HTERT RPE-1 (cell line): ENCODE data around the gene HES7.

Experiments used
- in situ Hi-C: fragments of 300-500 bp; cut with MboI; formaldehyde crosslinking; loops from 4 replicates; pipeline ENCODE4 v1.14.3; 2020; ENCODE audit warnings: low sequenced_read_pairs

HES7 gene

DNA sequence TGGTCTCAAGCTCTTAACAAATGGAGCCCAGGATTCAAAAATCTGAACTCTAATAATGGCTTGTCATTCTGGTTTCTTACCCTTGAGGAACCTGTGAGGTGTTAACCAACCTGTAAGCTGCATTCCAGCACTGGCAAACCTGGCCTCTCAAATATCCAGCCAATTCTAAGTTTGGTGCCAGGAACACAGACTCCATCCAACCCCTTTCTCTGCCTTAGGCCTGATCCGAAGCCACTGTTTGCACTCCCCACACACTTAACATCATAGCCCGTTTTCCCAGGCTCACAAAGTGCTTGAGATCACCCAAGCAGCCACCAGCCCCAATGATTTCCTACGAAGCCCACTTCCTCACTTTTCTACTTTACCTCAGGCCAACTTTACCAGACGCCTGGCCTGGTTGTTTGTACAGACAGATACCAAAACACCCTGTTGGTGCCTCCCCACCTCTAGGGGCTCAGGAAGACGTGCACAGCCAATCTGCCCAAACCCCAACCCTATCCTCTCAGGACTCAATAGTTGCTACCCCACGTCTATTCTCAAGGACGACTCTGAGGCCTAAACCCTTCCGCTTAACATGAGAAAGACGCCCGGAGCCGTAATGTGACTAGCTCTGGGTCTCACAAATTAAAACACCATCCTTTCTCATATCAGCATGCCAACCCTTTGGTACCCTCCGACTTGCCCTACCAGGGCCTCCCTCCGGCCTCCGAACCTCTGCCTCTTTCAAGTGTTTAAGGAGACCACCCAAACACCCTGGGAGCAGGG is 31.5 kb upstream of the HES7 start:
- in situ Hi-C loops: no loop called here

DNA sequence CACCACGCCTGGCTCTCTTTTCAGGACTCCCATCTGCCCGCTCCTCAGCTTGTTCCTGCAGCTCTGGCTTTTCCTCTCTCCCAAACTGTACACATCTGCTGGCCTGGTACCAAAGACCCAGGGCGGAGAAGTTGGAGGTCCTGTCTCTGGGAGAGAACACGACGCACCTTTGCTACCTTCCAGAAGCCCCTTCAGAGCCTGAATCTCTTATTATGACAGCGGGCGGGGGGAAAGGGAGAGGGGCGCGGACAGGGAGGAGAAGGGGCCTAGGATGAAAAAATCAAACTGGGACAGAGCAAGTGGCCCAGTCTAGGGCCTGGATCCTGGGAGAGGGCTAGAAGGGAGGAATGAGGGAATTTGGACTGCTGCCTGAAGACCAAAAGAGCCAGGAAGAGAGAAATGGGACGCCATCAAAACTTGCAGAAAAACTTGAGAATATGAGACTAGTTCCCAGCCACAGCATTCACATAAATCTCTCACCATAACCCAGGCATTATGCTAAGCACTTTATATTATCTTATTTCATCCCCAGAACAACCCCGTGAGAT is 30.8 kb upstream of the HES7 start:
- in situ Hi-C loops: no loop called here

DNA sequence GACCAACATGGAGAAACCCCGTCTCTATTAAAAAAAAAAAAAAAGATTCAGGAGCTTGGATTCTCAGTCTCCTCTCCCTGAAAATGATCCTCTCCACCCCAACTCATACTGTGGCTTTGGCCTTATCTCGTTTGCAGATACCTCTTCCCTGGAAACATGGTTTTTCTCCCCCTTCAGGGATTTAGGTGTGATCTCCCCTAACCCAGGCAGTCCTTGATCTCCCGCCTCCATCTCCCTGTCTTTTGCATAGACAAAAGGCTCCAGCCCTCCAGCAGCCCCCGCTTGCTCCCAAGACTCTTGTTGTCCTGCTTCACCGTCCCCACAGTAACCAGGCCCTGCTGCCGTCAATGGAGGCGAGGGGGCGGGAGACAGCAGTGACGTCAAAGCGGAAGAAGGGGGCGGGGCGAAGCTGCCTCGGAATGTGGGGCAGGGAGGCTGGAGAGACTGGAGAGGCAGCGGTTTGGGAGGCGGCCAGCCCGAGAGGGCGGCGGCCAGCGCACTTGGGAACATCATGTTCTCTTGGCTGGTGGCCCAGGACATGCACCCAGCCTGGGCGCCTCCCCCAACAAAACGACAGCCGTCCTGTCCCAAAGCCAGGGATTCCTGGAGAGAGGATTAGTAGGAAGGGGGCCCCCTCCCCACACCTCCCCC is 30.2 kb upstream of the HES7 start:
- in situ Hi-C loops: no loop called here

DNA sequence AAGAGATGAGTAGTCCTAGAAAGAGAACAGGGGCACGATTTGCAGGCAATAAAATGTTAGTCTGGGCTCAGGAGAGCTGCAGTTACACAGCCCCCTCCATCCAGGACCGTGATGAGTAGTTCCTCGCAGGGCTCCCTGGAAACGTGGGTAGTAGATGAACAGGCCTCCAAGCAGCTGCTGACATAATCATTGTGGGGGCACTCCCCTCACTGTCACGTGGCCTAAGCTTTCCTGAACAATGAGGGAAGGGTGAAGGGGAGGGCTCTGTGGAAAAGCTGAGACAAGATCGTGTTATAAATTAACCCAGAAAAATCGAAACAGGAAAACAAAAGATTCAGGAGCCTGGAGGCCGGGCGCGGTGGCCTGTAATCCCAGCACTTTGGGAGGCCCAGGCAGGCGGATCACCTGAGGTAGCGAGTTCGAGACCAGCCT is 29.6 kb upstream of the HES7 start:
- in situ Hi-C loops: no loop called here

DNA sequence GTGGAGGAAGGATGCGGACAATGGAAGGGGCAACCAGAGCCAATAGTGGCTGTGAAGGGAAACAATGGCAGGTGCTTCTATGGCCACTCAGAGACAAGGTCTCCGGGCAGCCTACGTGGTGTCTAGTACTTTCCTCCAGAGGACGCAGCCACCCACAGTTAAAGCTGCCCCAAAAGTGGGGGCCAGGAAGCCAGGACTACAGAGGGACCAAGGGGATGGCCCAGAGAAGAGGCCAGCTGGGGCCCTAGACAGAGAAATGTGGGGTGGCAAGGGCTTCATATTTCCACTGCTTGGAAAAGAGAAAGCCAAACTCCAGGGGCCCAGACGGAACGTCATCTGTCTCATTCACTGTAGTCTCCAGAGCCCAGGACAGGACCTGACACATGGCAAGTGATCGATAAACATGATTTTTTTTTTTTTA is 29.1 kb upstream of the HES7 start:
- in situ Hi-C loops: no loop called here

DNA sequence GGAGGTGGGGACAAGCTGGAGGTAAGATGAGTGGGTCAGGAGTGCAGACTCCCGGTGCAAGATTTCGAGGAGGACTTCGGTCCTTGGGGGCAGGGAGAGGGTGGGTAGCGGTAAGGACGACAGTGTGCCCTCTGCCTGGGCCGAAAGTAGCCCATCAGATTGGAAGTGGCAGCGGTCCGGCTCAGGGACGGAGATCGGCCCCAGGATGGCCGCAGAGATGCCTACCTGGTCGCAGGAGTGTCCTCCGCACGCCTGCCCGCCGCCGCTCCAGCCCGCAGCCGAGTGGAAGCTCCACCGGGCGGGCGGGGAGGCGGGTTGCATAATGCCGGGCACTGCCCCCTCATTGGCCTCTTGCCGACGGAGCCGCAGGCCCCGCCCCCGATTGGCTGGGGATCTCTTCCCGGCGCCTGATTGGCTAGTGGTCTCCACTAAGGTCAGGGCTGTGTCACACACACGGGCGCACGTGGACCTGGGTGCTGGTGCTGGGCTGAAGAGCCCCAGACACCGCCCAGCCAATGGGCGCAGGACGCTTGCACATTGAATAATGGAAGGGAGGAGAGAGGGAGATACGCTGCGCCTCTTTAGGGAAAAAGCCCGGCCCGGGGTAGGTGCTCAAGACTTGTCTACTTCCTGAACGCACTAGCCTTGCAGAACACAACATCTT is 28.3 kb upstream of the HES7 start, which contains the start of gene PER1:
PER1 (minus strand) TSS at position 293 of the 664 bp plus-strand sequence. CDS start 1,698 bp downstream, outside the sequence.
- in situ Hi-C loops: no loop called here

DNA sequence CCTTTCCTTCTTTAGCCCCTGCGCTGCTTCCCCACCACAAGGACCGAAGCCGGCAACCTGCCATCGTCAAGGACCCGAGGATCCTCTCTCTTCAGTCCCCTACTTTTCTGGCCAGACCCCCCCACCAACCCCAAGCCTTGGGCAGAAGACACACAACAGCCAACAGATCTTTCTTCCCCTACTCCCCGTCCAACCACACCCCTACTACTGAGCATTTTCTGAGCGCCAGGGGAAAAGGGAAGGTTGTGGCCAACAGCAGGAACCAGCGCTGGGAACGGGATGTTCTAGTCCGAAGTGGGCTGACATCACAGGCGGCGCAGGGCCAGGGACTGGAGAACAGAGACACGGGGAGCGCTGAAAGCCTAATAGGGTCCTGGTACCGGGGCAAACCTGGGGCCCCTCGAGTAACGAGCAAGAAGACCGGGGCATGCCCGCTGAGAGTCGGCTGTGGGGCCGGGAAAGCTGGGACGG is 27.8 kb upstream of the HES7 start:
- in situ Hi-C loops: no loop called here

DNA sequence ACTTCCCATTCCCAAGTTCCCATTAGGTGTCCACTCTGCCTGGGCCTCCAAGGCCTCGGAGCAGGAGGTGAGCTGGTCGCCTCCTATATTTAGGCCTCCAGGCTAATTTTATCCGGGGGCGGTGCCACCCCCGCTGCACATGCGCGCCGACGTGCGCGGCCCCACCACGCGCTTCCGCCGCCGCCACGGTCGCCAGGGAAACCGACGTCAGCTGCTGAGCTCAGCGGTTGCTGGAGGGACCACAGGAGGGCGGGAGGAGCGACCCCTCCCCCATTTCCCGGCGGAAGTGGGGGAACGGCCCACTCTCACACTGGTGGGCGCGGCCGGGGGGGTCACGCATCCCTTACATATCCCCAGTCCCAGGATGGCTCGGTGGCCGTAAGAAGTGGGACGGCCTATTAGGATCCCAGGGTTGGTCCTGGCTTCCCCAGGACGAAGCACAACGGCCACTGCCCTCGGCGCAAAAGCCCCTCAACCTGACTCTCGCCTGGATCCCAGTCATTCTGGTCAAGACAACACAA is 27.3 kb upstream of the HES7 start:
- in situ Hi-C loops: no loop called here

DNA sequence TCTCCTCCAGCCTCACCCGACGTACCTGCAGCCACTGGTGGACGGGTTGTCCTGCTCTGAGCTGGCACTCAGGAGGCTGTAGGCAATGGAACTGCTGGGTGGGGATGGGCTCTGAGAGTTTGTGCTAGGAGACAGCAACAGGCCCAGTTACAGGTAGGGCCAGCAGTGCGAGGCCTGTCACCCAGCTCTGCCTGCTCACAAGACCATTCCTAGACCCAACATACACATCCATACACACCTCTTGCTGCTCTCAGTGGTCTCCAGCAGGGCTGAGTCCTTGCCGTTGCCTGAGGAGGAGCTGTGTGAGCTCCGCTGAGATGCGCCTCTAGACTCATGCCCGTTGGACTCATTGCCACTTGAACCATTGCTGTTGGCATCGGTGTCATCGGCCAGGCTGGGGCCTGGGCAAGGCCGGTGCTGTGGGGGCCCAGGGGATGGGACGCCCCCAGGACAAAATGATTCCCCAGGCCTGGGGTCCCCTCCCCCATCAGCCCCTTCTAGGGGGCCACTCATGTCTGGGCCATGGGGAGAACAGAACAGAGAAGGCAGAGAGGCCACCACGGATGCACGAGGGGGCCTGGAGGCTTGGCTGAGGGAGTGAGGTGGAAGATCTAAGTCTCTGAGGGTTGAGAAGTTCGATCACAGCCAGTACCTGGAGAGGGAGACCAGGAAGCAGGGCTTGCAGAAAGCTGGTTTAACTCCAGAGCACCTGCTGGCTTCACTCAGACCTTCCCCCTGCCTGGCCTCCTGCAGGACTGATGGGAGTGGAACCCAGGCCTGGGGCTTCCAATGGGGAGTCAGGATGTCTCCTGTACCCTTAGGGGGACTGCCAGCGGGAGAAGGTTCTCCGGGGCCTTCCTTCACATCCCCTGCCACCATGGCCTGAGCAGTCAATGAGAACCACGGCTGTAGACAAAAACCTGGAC is 26.6 kb upstream of the HES7 start:
- in situ Hi-C loops: no loop called here

DNA sequence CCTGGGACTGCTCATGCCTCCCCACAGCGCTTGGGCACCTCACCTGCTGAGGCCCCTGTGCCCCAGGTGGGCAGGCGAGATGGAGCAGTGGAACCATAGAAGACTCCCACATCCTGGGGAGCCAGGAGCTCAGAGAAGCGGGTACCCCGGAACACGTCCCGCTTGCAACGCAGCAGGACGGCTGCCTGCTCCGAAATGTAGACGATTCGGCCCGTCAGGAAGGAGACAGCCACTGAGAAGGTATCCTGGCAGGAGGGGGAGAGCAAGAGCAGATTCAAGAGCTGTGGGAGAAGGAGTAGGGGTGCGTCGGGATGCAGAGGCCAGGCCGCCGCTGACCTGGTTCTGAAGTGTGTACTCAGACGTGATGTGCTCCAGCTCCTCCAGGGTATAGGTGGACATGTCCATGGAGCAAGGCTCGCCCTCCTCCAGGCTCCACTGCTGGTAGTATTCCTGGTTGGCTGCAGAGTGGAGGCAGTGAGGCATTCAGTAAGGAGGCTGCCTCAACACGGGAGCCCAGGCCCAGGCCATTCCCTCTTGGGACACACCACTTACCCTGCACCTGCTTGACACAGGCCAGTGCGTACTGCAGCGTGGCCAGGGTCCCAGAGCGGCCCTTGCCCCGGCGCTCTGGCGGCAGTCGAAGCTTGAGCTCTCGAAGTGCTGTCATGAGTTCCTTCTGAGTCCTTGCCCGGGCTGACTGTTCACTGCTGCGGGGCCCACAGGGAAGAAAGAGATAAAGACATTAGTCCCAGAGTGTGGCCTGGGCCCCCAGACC is 25.7 kb upstream of the HES7 start:
- in situ Hi-C loops: no loop called here

DNA sequence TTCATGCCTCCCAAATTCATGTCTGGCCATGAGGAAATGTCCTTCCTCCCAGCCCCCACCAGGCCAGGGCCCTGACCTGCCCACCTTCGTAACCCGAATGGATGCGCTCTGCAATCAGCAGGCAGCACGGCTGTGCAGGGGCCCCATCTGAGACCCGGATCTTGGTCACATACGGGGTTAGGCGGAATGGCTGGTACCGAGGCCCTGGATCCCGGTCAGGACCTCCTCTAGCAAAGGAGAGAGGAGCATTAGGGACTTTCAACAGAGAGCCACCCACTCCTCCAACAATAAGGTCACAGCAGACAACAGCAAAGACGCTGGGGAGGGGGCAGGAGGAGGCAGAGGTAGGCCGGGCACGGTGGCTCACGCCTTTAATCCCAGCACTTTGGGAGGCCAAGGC is 24.7 kb upstream of the HES7 start:
- in situ Hi-C loops: no loop called here

DNA sequence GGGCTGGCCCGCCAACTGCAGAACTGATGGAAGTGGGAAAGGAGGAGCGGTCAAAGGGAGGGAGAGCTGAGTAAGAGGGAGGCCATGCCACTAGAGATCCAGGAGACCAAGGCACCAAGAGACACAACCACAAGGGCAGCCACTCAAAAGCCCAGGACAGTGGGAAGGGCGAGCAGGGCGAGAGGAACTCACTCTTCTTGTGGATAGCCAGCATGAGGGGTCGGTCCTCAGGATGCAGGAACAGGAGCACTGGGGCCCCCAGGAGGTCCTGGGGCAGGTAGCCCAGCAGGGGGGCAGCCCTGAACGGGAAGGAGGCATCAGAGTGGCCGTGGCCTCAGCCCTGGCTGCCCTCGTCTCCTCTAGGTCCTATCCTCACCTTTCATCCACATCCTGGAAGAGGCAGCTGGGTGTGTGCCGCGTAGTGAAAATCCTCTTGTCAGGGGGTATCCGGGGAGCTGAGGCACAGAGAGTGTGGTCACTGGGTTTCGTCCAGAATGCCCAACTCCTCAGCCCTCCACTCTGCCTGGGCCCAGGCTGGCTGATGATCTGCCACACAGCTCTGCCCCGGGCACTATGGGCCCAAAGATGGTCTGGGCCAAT is 24.0 kb upstream of the HES7 start:
- in situ Hi-C loops: no loop called here

DNA sequence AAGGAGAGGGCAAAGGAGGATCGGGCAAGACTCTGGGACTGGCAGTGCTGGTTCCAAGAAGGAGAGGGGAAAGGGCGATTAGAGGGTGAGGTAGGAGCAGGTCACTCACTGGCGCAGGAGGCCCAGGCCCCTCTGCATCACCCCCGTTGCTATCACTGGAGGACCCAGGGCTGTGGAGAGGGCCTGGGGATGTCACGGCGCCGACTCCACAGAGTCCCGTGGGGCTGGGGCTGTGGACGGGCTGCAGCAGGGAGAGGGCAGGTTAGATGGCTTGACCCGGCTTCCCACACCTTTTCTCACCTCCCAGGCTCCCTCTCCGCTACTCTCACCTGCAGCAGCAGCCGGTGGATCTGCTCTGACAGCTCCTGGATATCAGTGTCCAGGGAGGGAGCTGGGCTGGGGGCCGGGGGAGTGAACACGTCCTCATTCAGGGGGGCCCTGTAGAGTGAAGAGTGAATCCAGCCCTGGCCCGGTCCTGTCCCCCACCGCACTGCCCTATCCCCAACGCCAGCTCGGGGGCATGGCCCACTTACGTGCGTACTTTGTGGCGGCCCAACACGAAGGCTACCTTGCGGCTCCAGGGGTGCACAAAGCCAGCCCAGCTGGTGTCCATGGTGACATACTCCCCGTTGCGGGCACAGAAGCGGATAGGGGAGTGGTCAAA is 23.4 kb upstream of the HES7 start:
- in situ Hi-C loops: no loop called here

DNA sequence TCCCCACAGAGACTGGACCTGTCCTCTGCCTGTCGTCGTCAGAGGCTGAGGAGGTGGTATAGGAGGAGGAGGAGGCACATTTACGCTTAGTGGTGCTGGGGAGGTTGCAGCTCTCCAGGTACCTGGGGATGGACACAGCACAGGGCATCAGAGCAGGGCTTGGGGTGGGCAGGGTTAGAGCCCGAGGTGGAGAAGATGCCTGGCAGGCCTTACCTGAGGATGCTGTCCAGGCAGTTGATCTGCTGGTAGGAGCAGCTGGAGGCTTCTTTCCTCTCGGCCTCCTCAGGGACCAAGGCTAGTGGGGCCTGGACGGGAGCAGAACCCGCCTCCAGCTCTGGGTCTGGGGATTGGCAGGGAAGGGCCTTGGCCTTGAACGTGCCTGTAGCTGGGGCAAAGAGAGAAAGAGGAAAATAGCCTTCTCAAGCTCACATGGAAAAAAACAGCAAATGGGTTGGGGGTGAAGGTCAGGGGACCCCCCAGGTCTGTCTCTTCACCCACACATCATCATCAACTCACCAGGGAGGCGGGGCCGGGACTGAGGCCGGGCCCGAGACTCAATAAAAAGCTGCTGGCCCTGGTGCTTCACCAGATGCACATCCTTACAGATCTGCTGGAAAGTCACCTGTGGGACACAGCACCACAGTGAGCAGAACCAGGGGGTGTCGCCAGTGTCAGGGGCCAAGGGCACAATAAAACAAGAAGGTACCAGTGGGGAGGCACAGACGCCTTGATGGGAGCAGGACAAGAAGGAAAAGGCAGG is 22.7 kb upstream of the HES7 start:
- in situ Hi-C loops: no loop called here

DNA sequence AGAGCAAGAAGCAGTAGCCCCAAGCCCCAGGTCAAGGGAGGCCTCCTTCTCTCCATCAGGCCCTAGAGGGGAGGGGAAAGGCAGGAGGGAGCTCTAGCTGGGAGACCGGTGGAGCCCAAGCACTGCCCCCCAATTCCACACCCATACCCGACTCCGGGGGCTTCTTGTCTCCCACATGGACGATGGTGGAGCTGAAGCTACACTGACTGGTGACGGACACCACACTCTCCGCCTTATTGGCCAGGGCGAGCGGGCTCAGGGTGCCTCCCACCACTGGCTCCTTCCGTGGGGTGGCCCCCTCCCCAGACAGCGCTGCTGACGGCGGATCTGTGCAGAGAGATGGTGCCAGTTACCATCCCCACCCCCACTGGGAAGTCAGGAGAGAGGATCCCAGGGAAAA is 21.9 kb upstream of the HES7 start:
- in situ Hi-C loops: no loop called here

DNA sequence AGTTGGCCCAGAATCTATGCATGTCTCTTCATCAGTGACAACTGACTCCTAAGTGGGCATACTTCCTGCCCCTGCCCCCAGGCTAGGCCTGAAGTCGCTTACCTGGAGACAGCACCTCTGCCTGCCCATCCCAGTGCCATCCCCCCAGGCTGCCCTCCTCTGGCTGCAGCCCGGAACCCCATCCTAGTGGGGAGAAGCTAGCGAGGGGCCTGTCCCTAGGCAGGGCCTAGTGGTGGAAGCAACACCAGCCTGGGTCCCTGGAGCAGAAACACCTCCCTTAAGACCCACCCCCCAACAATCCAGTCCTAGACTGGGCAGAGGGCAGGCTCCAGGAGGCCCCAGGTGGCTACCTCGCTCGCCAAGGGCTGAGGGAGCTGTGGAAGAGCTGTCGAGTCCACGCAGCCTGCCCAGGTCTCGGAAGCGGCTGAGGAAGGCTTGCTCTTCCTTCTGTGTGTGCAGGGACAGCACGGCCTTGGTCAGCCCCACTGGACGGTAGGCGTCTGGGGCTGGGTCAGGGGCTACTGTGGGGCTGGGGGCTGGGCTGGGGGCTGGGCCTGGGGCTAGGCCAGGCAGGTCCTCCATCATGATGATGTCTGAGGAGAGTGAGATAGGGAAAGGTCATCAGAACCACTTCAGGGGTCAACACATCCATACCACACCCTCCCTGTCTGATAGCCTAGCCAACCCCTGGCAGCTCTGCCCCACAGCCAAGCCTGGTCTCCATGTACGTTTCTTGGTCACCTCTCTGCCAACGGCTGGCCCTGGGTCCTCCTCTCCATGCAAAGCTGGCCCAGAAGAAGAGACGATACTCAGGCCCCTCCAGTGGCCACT is 20.7 kb upstream of the HES7 start:
- in situ Hi-C loops: no loop called here
